ENCODE data around the gene FRMPD2. TPM values are rescaled to one million over a fixed set of nuclear protein-coding genes. Genes with fewer than 3 reads are reported as not detected.
A peak's percentile ranks its signal among the peaks of the same experiment; 100 is the strongest.
"Not testable (repeated sequence)": the region's sequence is repeated elsewhere in the genome, so short reads cannot be mapped to it uniquely, and the experiment has no call there.

Gene FRMPD2
- total RNA-seq, 1 experiment from 2014 or later: not detected

DNA sequence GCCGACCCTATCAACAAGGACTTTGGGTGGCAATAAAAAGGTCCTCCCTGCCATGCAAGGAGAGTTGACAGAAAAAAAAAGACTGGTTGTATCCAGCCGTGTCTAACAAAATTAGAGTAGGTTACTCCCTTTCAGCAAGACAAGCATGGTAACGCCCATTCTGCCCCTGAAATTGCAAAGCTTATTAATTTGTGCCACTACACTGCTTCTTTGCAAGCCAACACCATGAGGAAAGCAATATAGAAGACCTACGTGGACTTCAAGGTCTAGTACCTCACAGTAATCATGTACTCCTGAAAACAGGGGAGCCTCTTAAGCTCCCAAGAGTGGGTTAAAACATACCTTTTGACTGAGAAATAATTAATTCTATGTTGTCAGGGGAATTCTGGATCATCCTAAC, 90.3 kb downstream of the FRMPD2 start:
- TF ChIP-seq, protein P1, sequence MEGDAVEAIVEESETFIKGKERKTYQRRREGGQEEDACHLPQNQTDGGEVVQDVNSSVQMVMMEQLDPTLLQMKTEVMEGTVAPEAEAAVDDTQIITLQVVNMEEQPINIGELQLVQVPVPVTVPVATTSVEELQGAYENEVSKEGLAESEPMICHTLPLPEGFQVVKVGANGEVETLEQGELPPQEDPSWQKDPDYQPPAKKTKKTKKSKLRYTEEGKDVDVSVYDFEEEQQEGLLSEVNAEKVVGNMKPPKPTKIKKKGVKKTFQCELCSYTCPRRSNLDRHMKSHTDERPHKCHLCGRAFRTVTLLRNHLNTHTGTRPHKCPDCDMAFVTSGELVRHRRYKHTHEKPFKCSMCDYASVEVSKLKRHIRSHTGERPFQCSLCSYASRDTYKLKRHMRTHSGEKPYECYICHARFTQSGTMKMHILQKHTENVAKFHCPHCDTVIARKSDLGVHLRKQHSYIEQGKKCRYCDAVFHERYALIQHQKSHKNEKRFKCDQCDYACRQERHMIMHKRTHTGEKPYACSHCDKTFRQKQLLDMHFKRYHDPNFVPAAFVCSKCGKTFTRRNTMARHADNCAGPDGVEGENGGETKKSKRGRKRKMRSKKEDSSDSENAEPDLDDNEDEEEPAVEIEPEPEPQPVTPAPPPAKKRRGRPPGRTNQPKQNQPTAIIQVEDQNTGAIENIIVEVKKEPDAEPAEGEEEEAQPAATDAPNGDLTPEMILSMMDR (IDR thresholded peaks at IDR 0.05; ENCODE audit: insufficient read depth in 1 of 2, low read depth in 1 of 2, low read length in 1 of 2, severe bottlenecking in 1 of 2, unreplicated experiment in 1 of 2): no peak
- Histone ChIP-seq H3K36me3 (ENCODE audit: control insufficient read depth, insufficient read depth, low read length) (no peaks in the 10 kb centered on the region), H3K4me1 (peaks cover 15% of the 10 kb centered on the region), H3K4me3 (ENCODE audit: low read depth, low read length) (no peak overlapping the region), H3K27me3 (replicated peaks; ENCODE audit: control insufficient read depth, insufficient read depth, low read length) (peaks cover 3% of the 10 kb centered on the region; the same call in 1 of the 2 replicates), H3K9me3 (no peaks in the 10 kb centered on the region)
- POLR2A ChIA-PET: no interaction called here
- no TSS peak for BruUV-seq (replicated peaks)
- no peak for DNase-seq
- Mint-ChIP-seq H3K36me3 (ENCODE audit: insufficient read depth, unreplicated experiment) (no peaks in the 10 kb centered on the region), H3K27me3 (ENCODE audit: insufficient read depth, unreplicated experiment) (no peaks in the 10 kb centered on the region), H3K4me3 (ENCODE audit: unreplicated experiment) (no peak overlapping the region), H3K4me1 (ENCODE audit: low read depth, unreplicated experiment) (peaks cover 20% of the 10 kb centered on the region), H3K27ac (ENCODE audit: unreplicated experiment) (no peak overlapping the region), H3K9me3 (ENCODE audit: unreplicated experiment) (no peaks in the 10 kb centered on the region)
- CTCF ChIA-PET: no interaction called here
- intact Hi-C loops (cut with micrococcal nuclease; ENCODE audit: unreplicated experiment): no loop called here

DNA sequence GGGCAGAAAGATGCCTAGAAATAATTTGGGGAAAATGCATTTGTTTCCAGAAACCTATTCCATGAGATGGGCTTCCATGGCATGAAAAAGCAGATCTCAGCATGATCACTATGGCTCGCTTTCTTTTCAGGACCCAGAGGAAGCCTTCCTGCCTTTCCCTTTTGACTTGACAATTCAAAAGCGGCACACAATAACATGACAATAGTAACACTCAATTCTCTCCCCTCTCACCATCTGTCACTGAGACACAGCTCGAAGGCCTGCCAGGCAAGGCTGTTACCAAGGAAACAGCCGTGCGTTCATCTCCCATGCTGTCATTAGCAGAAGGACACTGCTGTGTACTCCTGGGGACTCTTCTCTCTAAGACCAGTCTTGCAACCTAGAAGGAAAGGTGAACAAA, 101.8 kb downstream of the FRMPD2 start:
- H3K9me3 Mint-ChIP-seq (ENCODE audit: unreplicated experiment); H3K27ac Mint-ChIP-seq (ENCODE audit: unreplicated experiment); POLR2A ChIA-PET; H3K9me3 ChIP-seq; DNase-seq; CTCF ChIA-PET; H3K4me1 Mint-ChIP-seq (ENCODE audit: low read depth, unreplicated experiment); H3K36me3 Mint-ChIP-seq (ENCODE audit: insufficient read depth, unreplicated experiment); intact Hi-C loops (cut with micrococcal nuclease; ENCODE audit: unreplicated experiment); H3K4me3 ChIP-seq (ENCODE audit: low read depth, low read length); H3K4me1 ChIP-seq; H3K4me3 Mint-ChIP-seq (ENCODE audit: unreplicated experiment); H3K27me3 Mint-ChIP-seq (ENCODE audit: insufficient read depth, unreplicated experiment); BruUV-seq (replicated peaks); H3K36me3 ChIP-seq (ENCODE audit: control insufficient read depth, insufficient read depth, low read length); H3K27me3 ChIP-seq (replicated peaks; ENCODE audit: control insufficient read depth, insufficient read depth, low read length): not testable (repeated sequence)

DNA sequence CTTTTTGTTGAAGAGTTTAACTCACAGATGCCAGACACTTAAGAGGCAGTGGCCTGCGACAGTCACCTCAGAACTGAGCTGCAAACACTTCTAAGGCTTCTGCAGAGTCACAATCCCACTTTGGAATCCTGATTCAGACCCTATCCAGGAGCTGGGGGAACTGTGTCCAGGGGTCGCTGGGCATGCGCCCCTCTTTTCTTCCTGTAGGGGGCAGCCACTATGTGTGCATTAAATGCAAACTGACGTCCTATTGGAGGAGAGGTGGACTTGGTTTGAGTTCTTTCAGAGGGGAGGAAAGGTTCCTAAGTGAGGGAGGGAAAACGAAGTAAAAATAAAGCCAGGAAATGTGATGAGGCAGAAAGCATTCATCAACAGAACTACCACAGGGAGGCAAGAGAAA, 113.8 kb downstream of the FRMPD2 start:
- BruUV-seq (replicated peaks); H3K4me1 ChIP-seq; H3K9me3 ChIP-seq; H3K4me3 ChIP-seq (ENCODE audit: low read depth, low read length); H3K27ac Mint-ChIP-seq (ENCODE audit: unreplicated experiment); H3K36me3 ChIP-seq (ENCODE audit: control insufficient read depth, insufficient read depth, low read length); H3K4me3 Mint-ChIP-seq (ENCODE audit: unreplicated experiment); H3K9me3 Mint-ChIP-seq (ENCODE audit: unreplicated experiment); CTCF ChIA-PET; H3K4me1 Mint-ChIP-seq (ENCODE audit: low read depth, unreplicated experiment); intact Hi-C loops (cut with micrococcal nuclease; ENCODE audit: unreplicated experiment); H3K27me3 ChIP-seq (replicated peaks; ENCODE audit: control insufficient read depth, insufficient read depth, low read length); H3K36me3 Mint-ChIP-seq (ENCODE audit: insufficient read depth, unreplicated experiment); POLR2A ChIA-PET: not testable (repeated sequence)
- DNase-seq: peak in 1 of 2 experiments; percentile 55
- TF ChIP-seq, protein P1 (IDR thresholded peaks at IDR 0.05; ENCODE audit: insufficient read depth in 1 of 2, low read depth in 1 of 2, low read length in 1 of 2, severe bottlenecking in 1 of 2, unreplicated experiment in 1 of 2): peak; percentile 14 to 16
- H3K27me3 Mint-ChIP-seq (ENCODE audit: insufficient read depth, unreplicated experiment): peaks cover 11% of the 10 kb centered on the region

DNA sequence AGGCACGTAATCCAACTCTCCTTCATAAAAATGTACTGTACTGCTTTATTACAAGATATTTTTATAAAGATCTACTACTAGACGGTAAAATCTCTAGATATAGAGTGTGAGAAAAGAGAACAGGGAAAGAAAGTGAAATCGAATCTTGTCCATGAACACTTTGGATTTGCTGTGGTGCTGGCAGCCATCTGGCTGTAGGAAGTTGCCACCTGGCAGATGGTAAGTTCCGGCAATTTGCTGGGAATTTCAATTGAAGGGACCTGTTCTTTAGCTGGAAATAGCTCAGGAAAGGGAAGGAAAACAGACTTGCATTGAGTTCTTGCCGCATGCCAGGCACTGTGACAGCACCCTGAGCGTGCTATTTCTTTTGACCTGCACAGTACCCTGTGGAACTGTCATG, 114.3 kb downstream of the FRMPD2 start:
- BruUV-seq (replicated peaks); POLR2A ChIA-PET: not testable (repeated sequence)

DNA sequence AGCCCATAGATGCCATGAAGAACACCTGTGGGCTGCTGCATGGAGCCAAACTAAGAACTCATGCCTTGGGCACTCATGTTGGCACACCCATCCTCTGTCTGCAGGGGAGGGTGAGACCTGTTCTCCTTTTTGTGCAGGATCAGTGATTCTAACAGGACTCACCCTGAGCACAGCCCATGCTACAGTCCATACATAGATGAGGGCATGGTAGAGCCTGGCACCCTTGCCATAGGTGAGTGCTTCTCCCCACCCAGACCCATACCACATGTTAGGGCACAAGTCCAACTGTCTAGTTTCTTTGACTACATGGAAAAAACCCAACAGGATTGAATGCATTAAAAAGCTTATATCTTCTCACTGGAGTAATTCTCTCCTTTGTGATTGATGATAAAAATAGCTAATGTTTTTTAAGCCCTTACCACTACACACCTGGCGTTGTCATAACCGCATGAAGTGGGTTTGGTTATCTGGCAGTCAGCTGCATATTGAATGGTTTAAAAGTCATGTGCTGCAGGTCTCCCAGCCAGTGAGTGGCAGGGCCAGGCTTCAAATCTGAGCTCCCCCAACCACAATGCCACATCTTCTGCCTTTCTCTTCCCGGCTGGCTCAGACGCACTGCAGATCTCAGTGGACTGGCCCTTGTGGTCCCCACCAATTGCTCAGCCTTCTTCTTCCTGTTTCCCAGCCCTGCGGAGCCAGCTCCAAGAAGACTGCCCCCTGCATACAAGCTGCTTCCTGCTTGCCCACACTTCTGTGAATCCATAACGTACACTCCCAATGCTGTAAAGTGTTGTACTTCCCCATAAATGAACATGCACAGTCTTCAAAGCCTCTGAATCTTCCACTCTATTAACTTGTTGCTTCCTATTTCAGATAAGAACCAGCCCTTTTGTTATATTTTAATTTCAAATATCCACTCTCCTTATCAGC, 120.0 kb downstream of the FRMPD2 start:
- H3K36me3 ChIP-seq (ENCODE audit: control insufficient read depth, insufficient read depth, low read length); H3K9me3 Mint-ChIP-seq (ENCODE audit: unreplicated experiment); H3K27me3 ChIP-seq (replicated peaks; ENCODE audit: control insufficient read depth, insufficient read depth, low read length); BruUV-seq (replicated peaks); H3K9me3 ChIP-seq; H3K4me3 Mint-ChIP-seq (ENCODE audit: unreplicated experiment); H3K27me3 Mint-ChIP-seq (ENCODE audit: insufficient read depth, unreplicated experiment); H3K4me1 ChIP-seq; intact Hi-C loops (cut with micrococcal nuclease; ENCODE audit: unreplicated experiment); H3K27ac Mint-ChIP-seq (ENCODE audit: unreplicated experiment); H3K36me3 Mint-ChIP-seq (ENCODE audit: insufficient read depth, unreplicated experiment); H3K4me3 ChIP-seq (ENCODE audit: low read depth, low read length); DNase-seq; CTCF ChIA-PET; H3K4me1 Mint-ChIP-seq (ENCODE audit: low read depth, unreplicated experiment); POLR2A ChIA-PET: not testable (repeated sequence)

More for the DNA sequence above, 114.3 kb downstream of the FRMPD2 start:
- peaks cover 11% of the 10 kb centered on the region for H3K27me3 Mint-ChIP-seq (ENCODE audit: insufficient read depth, unreplicated experiment)
- H3K36me3 Mint-ChIP-seq (ENCODE audit: insufficient read depth, unreplicated experiment); H3K9me3 Mint-ChIP-seq (ENCODE audit: unreplicated experiment); H3K4me3 Mint-ChIP-seq (ENCODE audit: unreplicated experiment); H3K36me3 ChIP-seq (ENCODE audit: control insufficient read depth, insufficient read depth, low read length); DNase-seq; H3K4me1 ChIP-seq; H3K27me3 ChIP-seq (replicated peaks; ENCODE audit: control insufficient read depth, insufficient read depth, low read length); intact Hi-C loops (cut with micrococcal nuclease; ENCODE audit: unreplicated experiment); CTCF ChIA-PET; H3K4me3 ChIP-seq (ENCODE audit: low read depth, low read length); H3K4me1 Mint-ChIP-seq (ENCODE audit: low read depth, unreplicated experiment); H3K9me3 ChIP-seq; H3K27ac Mint-ChIP-seq (ENCODE audit: unreplicated experiment): not testable (repeated sequence)

Data from Caco-2 (cell line).